ENCODE measurements around the gene JMY. TPM values are rescaled to one million over a fixed set of nuclear protein-coding genes. Genes with fewer than 3 reads are reported as not detected.

JMY gene
- total and polyA plus RNA-seq, 2 of the 8 experiments (the other 6 are each of a cell fraction or from before 2014, with no cell fraction given): 2.8 to 13.9 TPM

DNA sequence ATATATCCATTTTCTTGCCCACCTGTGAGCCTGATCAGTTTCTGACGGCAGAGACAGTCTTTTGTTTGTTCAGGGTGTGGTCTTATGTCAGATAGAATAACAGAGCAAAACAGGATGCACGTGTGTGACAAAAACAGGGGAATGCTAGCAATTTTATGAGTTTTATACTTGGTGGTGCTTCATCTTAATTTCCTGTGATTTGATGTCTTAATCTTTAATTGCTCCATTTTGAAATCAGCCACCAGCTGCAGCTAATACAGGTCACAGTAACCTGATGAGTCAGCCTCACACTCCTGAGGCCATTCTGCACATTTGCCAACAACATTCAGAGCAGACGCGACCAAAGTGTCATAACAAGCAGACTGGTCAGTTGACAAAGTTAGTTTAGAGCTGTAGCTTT is 42.3 kb upstream of the JMY start (continued):
- TF ChIP-seq JUND (IDR thresholded peaks at IDR 0.05; ENCODE audit: low read length): no peak
